Spinal cord (tissue), 10 donors: ENCODE results near the gene LRRC17. TPM values are rescaled to one million over a fixed set of nuclear protein-coding genes. Genes with fewer than 3 reads are reported as not detected.
"Not testable (repeated sequence)": the region's sequence is repeated elsewhere in the genome, so short reads cannot be mapped to it uniquely, and the experiment has no call there.

Source experiments
- DNase-seq, 6 donors: peaks; one replicate each; pipeline versions ENCODE4 v3.0.0 to v3.0.0-alpha.2; 2013 to 2015; ENCODE audit warnings: low spot score in 6 of 6, low read depth in 4 of 6
- H3K27ac ChIP-seq: one replicate; pipeline ENCODE4 v1.5.1; 2013; ENCODE audit warnings: low read depth, low read length, control low read depth
- H3K27me3 ChIP-seq: one replicate; pipeline ENCODE4 v1.6.1; 2013; ENCODE audit warnings: low read length; ENCODE audit not compliant: control insufficient read depth, insufficient read depth
- H3K36me3 ChIP-seq: one replicate; pipeline ENCODE4 v1.6.1; 2013; ENCODE audit warnings: low read length; ENCODE audit not compliant: control insufficient read depth, insufficient read depth
- H3K4me1 ChIP-seq: one replicate; pipeline ENCODE4 v1.6.1; 2013; ENCODE audit warnings: low read length; ENCODE audit not compliant: control insufficient read depth, insufficient read depth
- H3K4me3 ChIP-seq: one replicate; pipeline ENCODE4 v1.5.1; 2013; ENCODE audit warnings: low read depth, low read length, control low read depth
- H3K9me3 ChIP-seq: one replicate; pipeline ENCODE4 v1.6.1; 2013; ENCODE audit warnings: low read length; ENCODE audit not compliant: control insufficient read depth, insufficient read depth
- WGBS: methylation state at CpG from one replicate; pipeline ENCODE4 v1.1.5; 2013; ENCODE audit warnings: missing lambda C conversion rate; ENCODE audit not compliant: insufficient coverage; 5-methylcytosine and 5-hydroxymethylcytosine counted together
- polyA plus RNA-seq, 2 donors: library from polyadenylated mRNA; unstranded; fragments of 120-200 nt; gene quantifications; one replicate each; pipeline ENCODE4 v1.2.1, GENCODE V29; 2013; ENCODE audit not compliant: insufficient read length in 2 of 2
- total RNA-seq, 2 donors: library from RNA; depleted of rRNA in 1 of 2; stranded (reverse); fragments of 120-200 nt in 1 of 2; fragments of >200 nt in 1 of 2; gene quantifications; one replicate each; pipeline versions ENCODE4 v1.2.3 to v1.2.4, GENCODE V29; 2013 to 2014
- donor health status: healthy.

LRRC17 gene
- total and polyA plus RNA-seq, 4 donors: 65.1 to 299 (median 88.6) TPM

DNA sequence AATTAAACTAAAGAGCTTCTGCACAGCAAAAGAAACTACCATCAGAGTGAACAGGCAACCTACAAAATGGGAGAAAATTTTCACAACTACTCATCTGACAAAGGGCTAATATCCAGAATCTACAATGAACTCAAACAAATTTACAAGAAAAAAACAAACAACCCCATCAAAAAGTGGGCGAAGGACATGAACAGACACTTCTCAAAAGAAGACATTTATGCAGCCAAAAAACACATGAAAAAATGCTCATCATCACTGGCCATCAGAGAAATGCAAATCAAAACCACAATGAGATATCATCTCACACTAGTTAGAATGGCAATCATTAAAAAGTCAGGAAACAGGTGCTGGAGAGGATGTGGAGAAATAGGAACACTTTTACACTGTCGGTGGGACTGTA, 49.2 kb downstream of the LRRC17 start:
- not testable (repeated sequence) for H3K4me1 ChIP-seq, H3K27ac ChIP-seq, H3K27me3 ChIP-seq, H3K9me3 ChIP-seq, DNase-seq, H3K4me3 ChIP-seq, H3K36me3 ChIP-seq
- whole genome bisulfite sequencing: no CpG with 5 or more reads among the region's 2 CpGs

DNA sequence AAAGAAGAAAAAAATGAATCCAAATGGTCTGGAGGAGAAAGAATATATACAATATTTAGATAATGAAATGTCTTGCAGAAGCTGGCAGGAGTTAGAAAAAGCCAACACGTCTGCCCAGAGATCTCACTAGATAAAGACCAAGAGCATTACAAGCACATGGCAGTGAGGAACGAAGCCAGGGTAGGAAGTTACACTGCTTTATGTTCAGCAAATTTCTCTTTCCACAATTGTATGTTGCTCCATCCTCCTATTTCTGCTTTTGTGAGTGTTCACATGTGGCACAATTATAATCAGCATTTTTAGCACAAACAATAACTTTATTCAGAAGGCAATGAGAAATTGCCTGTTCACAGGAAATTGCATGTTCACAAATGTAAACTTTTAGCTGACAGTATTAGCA, 53.7 kb downstream of the LRRC17 start:
- 66% methylated on average over 2 of the region's 2 CpGs for WGBS
- Histone ChIP-seq H3K36me3 (no peaks in the 10 kb centered on the region), H3K4me3 (no peak overlapping the region), H3K27me3 (no peaks in the 10 kb centered on the region), H3K4me1 (no peaks in the 10 kb centered on the region), H3K9me3 (no peaks in the 10 kb centered on the region), H3K27ac (no peak overlapping the region)
- no peak for DNase-seq

DNA sequence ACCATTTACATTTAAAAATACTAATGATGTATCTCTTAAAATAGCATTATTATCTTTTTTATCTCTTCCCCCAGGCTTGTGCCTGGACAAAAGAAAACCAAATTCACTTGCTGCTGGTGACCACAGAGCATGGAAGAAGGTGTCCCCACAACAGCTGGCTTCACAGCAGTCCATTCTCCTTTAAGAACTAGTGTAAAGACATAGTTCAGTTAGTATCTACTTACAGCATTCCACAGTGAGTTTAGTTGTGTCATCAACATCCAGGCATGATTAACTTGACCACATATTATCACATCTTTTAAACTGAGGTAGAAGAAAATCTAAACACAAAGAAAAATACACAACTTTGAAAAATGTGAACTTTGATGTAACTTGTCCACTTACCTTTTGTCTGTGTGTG, 55.0 kb downstream of the LRRC17 start:
- no peak overlapping the region for H3K4me3 ChIP-seq
- H3K4me1 ChIP-seq: no peaks in the 10 kb centered on the region
- H3K27ac ChIP-seq: no peak overlapping the region
- H3K36me3 ChIP-seq: no peaks in the 10 kb centered on the region
- DNase-seq: no peak
- no peaks in the 10 kb centered on the region for H3K9me3 ChIP-seq
- no peaks in the 10 kb centered on the region for H3K27me3 ChIP-seq

DNA sequence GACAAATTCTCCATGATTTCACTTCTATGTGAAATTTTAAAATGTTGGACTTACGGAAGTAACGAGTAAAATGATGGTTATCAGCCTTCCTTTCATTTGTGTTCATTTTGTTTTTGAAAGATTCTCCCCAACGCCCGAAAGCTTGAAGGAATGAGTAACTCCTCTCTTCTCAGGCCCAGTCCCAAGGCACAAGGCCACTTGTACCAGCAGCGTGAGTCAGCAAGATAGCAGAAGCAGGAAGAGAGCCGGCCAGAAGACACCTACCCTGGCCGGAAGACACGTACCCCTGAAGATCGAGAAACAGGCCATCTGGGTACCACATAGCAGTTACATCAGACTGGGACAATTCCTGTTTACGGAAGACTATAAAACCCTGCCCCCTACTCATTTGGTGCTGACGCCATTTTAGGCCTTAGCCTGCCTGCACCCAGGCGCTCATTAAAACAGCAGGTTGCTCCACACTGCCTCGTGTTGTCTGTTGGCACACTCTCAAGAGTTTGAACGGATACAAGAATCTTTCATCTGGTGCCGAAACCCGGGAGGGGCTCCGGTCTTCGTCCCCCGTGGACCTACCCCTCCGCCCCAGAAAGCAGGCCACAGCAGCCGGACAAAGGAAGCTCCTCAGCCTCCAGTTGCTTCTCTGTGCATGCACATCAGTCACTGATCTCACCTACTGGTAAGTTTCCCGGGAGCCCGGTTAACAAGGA, 60.4 kb downstream of the LRRC17 start:
- Histone ChIP-seq H3K9me3 (no peaks in the 10 kb centered on the region), H3K27me3 (no peaks in the 10 kb centered on the region), H3K4me3 (no peak overlapping the region), H3K4me1 (no peaks in the 10 kb centered on the region), H3K36me3 (no peaks in the 10 kb centered on the region), H3K27ac (no peak overlapping the region)
- WGBS: 90% methylated on average over 19 of the region's 23 CpGs
- no peak for DNase-seq

DNA sequence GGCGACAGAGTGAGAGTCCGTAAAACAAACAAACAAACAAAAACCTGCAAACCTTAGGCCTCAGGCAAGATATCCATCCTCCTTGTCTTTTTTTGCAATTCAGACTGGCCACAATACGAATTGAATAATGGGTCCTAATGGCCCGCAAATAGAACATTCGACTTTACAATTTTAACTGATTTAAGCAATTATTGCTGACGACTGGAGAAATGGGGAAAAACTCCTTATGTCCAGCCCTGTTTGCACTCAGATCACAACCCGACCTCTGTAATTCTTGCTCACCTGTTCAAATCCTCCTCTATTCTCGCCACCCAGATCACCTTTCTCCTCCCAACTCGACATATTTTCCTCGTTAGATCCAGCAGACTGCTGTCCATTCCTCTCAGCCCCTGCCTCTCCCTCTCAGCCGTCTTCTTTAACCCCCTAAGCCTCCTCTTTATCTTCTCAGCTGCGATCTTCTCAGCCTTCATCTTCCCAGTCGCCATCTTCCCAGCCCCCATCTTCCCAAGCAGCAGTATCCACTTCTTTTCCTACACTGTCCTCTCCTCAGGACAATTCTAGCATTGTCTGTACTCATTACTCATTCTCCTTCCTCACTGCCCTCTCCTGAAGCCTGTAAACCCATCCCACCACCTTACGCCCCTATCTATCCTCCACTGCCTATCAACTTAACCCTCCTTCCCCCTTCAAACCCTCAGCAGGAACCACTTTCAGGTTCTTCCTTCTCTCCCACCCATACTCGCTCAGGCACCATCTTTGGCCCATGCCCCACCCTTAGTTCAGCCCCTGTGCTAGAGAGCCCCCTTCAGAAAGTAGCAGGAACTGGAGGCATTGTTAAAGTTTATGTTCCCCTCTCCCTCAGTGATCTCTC, 61.8 kb downstream of the LRRC17 start:
- WGBS: 92% methylated on average over 14 of the region's 15 CpGs
- H3K4me1 ChIP-seq: no peaks in the 10 kb centered on the region
- no peak overlapping the region for H3K4me3 ChIP-seq
- H3K27ac ChIP-seq: no peak overlapping the region
- no peaks in the 10 kb centered on the region for H3K27me3 ChIP-seq
- no peaks in the 10 kb centered on the region for H3K9me3 ChIP-seq
- no peaks in the 10 kb centered on the region for H3K36me3 ChIP-seq
- DNase-seq: no peak

DNA sequence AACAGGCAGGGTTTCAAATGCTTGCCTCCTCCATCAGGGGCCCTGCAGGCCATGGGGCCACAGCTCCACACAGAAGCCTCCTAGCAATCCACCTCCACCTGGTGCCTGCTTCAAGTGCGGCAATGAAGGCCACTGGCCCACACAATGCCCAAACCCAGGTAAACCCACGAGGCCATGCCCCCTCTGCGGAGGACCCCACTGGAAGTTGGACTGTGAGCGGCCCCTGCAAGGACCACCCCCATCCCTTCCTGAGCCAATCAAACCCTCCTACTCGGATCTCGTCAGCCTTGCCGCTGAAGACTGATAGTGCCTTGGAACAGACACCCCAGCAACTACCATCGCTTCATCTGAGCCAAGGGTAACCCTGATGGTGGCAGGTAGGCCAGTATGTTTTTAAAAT, 63.1 kb downstream of the LRRC17 start:
- 80% methylated on average over 5 of the region's 8 CpGs for WGBS
- H3K27me3 ChIP-seq: no peaks in the 10 kb centered on the region
- H3K27ac ChIP-seq: no peak overlapping the region
- no peak for DNase-seq
- H3K4me1 ChIP-seq: no peaks in the 10 kb centered on the region
- H3K36me3 ChIP-seq: no peaks in the 10 kb centered on the region
- H3K9me3 ChIP-seq: no peaks in the 10 kb centered on the region
- H3K4me3 ChIP-seq: no peak overlapping the region

DNA sequence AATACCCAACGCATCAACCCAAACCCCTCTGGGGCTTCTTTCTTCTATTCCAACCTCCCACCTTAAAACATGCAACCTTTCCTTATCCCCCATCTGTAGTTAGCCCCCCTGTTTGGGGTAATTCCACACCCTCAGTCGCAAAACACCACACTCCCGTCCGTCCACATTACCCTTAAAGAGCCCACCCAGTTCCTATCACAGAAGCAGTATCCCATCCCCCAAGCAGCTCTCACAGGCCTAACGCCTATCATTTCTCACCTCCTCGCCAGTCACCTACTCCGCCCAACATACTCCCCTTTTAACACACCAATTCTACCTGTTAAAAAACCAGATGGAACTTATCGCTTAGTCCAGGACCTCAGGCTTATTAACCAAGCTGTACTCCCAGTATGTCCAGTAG, 63.7 kb downstream of the LRRC17 start:
- Histone ChIP-seq H3K36me3 (no peaks in the 10 kb centered on the region), H3K4me1 (no peaks in the 10 kb centered on the region), H3K27me3 (no peaks in the 10 kb centered on the region), H3K9me3 (no peaks in the 10 kb centered on the region), H3K4me3 (no peak overlapping the region), H3K27ac (no peak overlapping the region)
- DNase-seq: no peak
- whole genome bisulfite sequencing: 88% methylated on average over 8 of the region's 8 CpGs

DNA sequence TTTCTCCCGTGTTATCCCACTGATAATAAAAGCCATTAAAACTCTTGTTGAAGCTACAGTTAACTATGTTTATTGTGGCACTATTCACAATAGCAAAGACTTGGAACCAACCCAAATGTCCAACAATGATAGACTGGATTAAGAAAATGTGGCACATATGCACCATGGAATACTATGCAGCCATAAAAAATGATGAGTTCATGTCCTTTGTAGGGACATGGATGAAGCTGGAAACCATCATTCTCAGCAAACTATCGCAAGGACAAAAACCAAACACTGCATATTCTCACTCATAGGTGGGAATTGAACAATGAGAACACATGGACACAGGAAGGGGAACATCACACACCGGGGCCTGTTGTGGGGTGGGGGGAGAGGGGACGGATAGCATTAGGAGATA, 64.8 kb downstream of the LRRC17 start:
- H3K4me1 ChIP-seq, H3K27me3 ChIP-seq, H3K9me3 ChIP-seq, H3K4me3 ChIP-seq, DNase-seq, H3K27ac ChIP-seq, H3K36me3 ChIP-seq: not testable (repeated sequence)
- no CpG with 5 or more reads among the region's 4 CpGs for WGBS

DNA sequence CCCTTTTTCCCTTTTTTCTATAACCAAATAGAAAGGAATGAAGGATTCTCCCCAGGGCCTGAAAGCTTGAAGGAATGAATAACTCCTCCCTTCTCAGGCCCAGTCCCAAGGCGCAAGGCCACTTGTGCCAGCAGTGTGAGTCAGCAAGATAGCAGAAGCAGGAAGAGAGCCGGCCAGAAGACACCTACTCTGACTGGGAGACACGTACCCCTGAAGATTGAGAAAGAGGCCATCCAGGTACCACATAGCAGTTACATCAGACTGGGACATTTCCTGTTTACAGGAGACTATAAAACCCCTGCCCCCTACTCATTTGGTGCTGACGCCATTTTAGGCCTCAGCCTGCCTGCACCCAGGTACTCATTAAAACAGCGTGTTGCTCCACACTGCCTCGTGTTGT, 65.5 kb downstream of the LRRC17 start:
- H3K4me3 ChIP-seq: no peak overlapping the region
- no peaks in the 10 kb centered on the region for H3K27me3 ChIP-seq
- H3K27ac ChIP-seq: no peak overlapping the region
- no peak for DNase-seq
- 92% methylated on average over 6 of the region's 6 CpGs for WGBS
- no peaks in the 10 kb centered on the region for H3K9me3 ChIP-seq
- H3K36me3 ChIP-seq: no peaks in the 10 kb centered on the region
- H3K4me1 ChIP-seq: no peaks in the 10 kb centered on the region

DNA sequence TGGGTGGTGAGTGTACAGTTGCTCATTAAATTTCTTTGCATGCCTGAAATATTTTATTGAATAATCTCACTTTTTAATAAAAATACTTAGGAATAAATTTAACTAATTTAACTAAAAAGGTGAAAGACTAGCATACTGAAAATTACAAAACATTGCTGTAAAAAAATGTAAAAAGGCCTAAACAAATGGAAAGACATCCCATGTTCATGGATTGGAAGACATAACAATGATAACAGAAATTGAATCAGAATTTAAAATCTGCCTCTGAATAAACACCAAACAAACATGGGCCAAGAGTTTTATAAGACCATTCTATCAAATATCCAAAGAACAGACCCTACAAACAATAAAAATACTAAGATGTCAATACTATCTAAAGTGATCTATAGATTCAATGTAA, 66.9 kb downstream of the LRRC17 start:
- Histone ChIP-seq H3K4me1 (no peaks in the 10 kb centered on the region), H3K4me3 (no peak overlapping the region), H3K27me3 (no peaks in the 10 kb centered on the region), H3K27ac (no peak overlapping the region), H3K36me3 (no peaks in the 10 kb centered on the region), H3K9me3 (no peaks in the 10 kb centered on the region)
- no peak for DNase-seq
